HCT116 (cell line): ENCODE results near the gene MGAM2.

Experiments
- CBX3 ChIP-seq: IDR thresholded peaks from 2 replicates; pipeline ENCODE4 v1.6.1; 2012; ENCODE audit warnings: low read depth
- EGR1 ChIP-seq: IDR thresholded peaks from 2 replicates; pipeline ENCODE4 v1.6.1; 2012; ENCODE audit warnings: low read depth
- EZH2 ChIP-seq: fragments of 200-600 bp; sonication (generic); IDR thresholded peaks from 2 replicates; pipeline ENCODE4 v1.6.1; 2017; ENCODE audit warnings: antibody characterized with exemption, mixed run types
- EZH2phosphoT487 ChIP-seq: fragments of 200-600 bp; IDR thresholded peaks from 2 replicates; pipeline ENCODE4 v1.6.1; 2018; ENCODE audit warnings: antibody characterized with exemption, borderline replicate concordance
- MAX ChIP-seq: IDR thresholded peaks from 2 replicates; pipeline ENCODE4 v1.6.1; 2012
- POLR2A ChIP-seq: IDR thresholded peaks from 2 replicates; pipeline ENCODE4 v1.7.0; 2011; ENCODE audit warnings: borderline replicate concordance; ENCODE audit not compliant: insufficient read depth, insufficient read length; ENCODE audit errors: extremely low read depth
- POLR2AphosphoS5 ChIP-seq: IDR thresholded peaks from 2 replicates; pipeline ENCODE4 v1.6.1; 2011; ENCODE audit warnings: mild to moderate bottlenecking, low read depth, low read length, moderate library complexity
- TCF7L2 ChIP-seq: IDR thresholded peaks from 2 replicates; pipeline ENCODE4 v1.7.0; 2011; ENCODE audit warnings: borderline replicate concordance, inconsistent platforms; ENCODE audit not compliant: insufficient read depth, insufficient read length; ENCODE audit errors: extremely low read depth
- YY1 ChIP-seq: IDR thresholded peaks from 2 replicates; pipeline ENCODE4 v1.6.1; 2011; ENCODE audit warnings: low read length, low read depth, moderate library complexity, mild to moderate bottlenecking; ENCODE audit not compliant: insufficient replicate concordance; ENCODE audit errors: extremely low read depth
- TF ChIP-seq, protein P1 (sequence below), 3 experiments: fragments of 200-600 bp in 1 of 3; sonication (generic) in 1 of 3; IDR thresholded peaks in 2 of 3; conservative IDR thresholded peaks in 1 of 3; 2 replicates each; pipeline ENCODE4 v1.5.1; 2012 to 2017; ENCODE audit warnings: low read depth in 2 of 3, low read length in 2 of 3, antibody characterized with exemption in 1 of 3, borderline replicate concordance in 1 of 3, control low read depth in 1 of 3, mild to moderate bottlenecking in 1 of 3, mixed read lengths in 1 of 3, mixed run types in 1 of 3, moderate library complexity in 1 of 3; ENCODE audit not compliant: insufficient read depth in 1 of 3
- TF ChIP-seq, protein P2 (sequence below): IDR thresholded peaks from 2 replicates; pipeline ENCODE4 v1.6.1; 2012; ENCODE audit warnings: low read depth
- TF ChIP-seq, protein P3 (sequence below): IDR thresholded peaks from 2 replicates; pipeline ENCODE4 v1.6.1; 2012

DNA sequence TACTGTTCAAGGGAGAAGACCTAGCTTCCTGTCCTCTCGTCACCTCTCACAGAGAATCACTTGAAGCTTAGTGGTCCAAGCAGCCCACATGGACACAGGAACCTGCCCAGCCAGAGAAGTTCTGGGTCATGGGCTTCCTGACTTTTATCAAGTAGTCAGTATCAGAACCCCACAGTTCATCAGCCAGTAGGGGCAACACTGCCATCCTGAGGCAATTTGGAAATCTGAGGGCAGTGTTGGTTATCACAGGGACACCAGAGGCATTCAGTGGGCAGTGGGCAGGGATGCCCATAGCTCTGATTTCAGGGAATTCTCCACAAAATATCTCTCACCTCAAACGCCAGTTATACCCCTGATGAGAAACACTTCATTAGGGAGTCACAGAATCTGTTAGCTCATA is 22.5 kb upstream of the MGAM2 start:
- TF ChIP-seq, protein P1, sequence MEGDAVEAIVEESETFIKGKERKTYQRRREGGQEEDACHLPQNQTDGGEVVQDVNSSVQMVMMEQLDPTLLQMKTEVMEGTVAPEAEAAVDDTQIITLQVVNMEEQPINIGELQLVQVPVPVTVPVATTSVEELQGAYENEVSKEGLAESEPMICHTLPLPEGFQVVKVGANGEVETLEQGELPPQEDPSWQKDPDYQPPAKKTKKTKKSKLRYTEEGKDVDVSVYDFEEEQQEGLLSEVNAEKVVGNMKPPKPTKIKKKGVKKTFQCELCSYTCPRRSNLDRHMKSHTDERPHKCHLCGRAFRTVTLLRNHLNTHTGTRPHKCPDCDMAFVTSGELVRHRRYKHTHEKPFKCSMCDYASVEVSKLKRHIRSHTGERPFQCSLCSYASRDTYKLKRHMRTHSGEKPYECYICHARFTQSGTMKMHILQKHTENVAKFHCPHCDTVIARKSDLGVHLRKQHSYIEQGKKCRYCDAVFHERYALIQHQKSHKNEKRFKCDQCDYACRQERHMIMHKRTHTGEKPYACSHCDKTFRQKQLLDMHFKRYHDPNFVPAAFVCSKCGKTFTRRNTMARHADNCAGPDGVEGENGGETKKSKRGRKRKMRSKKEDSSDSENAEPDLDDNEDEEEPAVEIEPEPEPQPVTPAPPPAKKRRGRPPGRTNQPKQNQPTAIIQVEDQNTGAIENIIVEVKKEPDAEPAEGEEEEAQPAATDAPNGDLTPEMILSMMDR (IDR thresholded peaks at IDR 0.05 in 2 of 3, conservative IDR thresholded peaks at IDR 0.05 in 1 of 3; ENCODE audit: borderline replicate concordance in 1 of 3, insufficient read depth in 1 of 3, low read depth in 2 of 3, low read length in 2 of 3) = 0 out of 6 replicates have a peak, but pooled peaks of 1 of the 3 experiments have one; percentile 2
- TF ChIP-seq, protein P2, sequence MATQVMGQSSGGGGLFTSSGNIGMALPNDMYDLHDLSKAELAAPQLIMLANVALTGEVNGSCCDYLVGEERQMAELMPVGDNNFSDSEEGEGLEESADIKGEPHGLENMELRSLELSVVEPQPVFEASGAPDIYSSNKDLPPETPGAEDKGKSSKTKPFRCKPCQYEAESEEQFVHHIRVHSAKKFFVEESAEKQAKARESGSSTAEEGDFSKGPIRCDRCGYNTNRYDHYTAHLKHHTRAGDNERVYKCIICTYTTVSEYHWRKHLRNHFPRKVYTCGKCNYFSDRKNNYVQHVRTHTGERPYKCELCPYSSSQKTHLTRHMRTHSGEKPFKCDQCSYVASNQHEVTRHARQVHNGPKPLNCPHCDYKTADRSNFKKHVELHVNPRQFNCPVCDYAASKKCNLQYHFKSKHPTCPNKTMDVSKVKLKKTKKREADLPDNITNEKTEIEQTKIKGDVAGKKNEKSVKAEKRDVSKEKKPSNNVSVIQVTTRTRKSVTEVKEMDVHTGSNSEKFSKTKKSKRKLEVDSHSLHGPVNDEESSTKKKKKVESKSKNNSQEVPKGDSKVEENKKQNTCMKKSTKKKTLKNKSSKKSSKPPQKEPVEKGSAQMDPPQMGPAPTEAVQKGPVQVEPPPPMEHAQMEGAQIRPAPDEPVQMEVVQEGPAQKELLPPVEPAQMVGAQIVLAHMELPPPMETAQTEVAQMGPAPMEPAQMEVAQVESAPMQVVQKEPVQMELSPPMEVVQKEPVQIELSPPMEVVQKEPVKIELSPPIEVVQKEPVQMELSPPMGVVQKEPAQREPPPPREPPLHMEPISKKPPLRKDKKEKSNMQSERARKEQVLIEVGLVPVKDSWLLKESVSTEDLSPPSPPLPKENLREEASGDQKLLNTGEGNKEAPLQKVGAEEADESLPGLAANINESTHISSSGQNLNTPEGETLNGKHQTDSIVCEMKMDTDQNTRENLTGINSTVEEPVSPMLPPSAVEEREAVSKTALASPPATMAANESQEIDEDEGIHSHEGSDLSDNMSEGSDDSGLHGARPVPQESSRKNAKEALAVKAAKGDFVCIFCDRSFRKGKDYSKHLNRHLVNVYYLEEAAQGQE = no peak
- TF ChIP-seq, protein P3, sequence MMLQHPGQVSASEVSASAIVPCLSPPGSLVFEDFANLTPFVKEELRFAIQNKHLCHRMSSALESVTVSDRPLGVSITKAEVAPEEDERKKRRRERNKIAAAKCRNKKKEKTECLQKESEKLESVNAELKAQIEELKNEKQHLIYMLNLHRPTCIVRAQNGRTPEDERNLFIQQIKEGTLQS = no peak
- TF ChIP-seq MAX = no peak
- TF ChIP-seq POLR2A = no peak
- TF ChIP-seq YY1 = no peak
- no peak for TF ChIP-seq CBX3
- no peak for TF ChIP-seq POLR2AphosphoS5
- TF ChIP-seq TCF7L2 = no peak
- TF ChIP-seq EZH2phosphoT487 = no peak
- no peak for TF ChIP-seq EZH2
- no peak for TF ChIP-seq EGR1
